Brain microvascular endothelial cell (primary cell): ENCODE measurements around the gene RERE.

ENCODE experiments used
- DNase-seq: peaks from one replicate; pipeline ENCODE4 v3.0.0-alpha.2; 2020
- H3K27ac ChIP-seq: fragments of 250-450 bp; sonication (Bioruptor Pico); 2 replicates; pipeline ENCODE4 v1.5.1; 2020; ENCODE audit warnings: mild to moderate bottlenecking, moderate library complexity
- H3K27me3 ChIP-seq: fragments of 250-450 bp; sonication (Bioruptor Pico); replicated peaks from 2 replicates; pipeline ENCODE4 v1.5.1; 2020; ENCODE audit warnings: mild to moderate bottlenecking
- H3K36me3 ChIP-seq: fragments of 250-450 bp; sonication (Bioruptor Pico); replicated peaks from 2 replicates; pipeline ENCODE4 v1.5.1; 2020; ENCODE audit warnings: mild to moderate bottlenecking
- H3K4me3 ChIP-seq: 2 replicates; pipeline ENCODE4 v1.5.1; 2011; ENCODE audit warnings: low read depth, mild to moderate bottlenecking, control low read depth, low read length, moderate library complexity
- CTCF ChIP-seq: IDR thresholded peaks from 2 replicates; pipeline ENCODE4 v1.5.1; 2011; ENCODE audit warnings: low read depth, mild to moderate bottlenecking, moderate library complexity, low read length, control low read depth, inconsistent platforms; ENCODE audit errors: missing control alignments
- in situ Hi-C: cut with HindIII; loops from 2 replicates; pipeline ENCODE4 v1.10.0; 2017; ENCODE audit warnings: low sequenced_read_pairs, low pct_ligation_motif_present

RERE gene

GRCh38 chr1:8437347-8437746 lies 380.1 kb downstream of the RERE start:
- no peak for TF ChIP-seq CTCF
- DNase-seq, result no peak
- H3K4me3 ChIP-seq, result no peak overlapping the region
- in situ Hi-C loops, result no loop called here
- no peak overlapping the region for H3K27ac ChIP-seq
- H3K27me3 ChIP-seq, result no peaks in the 10 kb centered on the region
- no peaks in the 10 kb centered on the region for H3K36me3 ChIP-seq

GRCh38 chr1:8435569-8436071 lies 381.8 kb downstream of the RERE start:
- Histone ChIP-seq H3K27ac (no peak overlapping the region), H3K36me3 (no peaks in the 10 kb centered on the region), H3K27me3 (no peaks in the 10 kb centered on the region), H3K4me3 (no peak overlapping the region)
- in situ Hi-C loops, result no loop called here
- TF ChIP-seq CTCF, result no peak
- DNase-seq, result no peak

- no peak for DNase-seq
- no peaks in the 10 kb centered on the region for H3K36me3 ChIP-seq
- TF ChIP-seq CTCF, result no peak
- H3K4me3 ChIP-seq, result no peak overlapping the region
- in situ Hi-C loops, result no loop called here
- H3K27ac ChIP-seq, result no peak overlapping the region
- no peaks in the 10 kb centered on the region for H3K27me3 ChIP-seq
Measured at GRCh38 chr1:8434101-8434500, 383.3 kb downstream of the RERE start.

- in situ Hi-C loops, result no loop called here
- Histone ChIP-seq H3K27me3 (no peaks in the 10 kb centered on the region), H3K27ac (no peak overlapping the region), H3K36me3 (no peaks in the 10 kb centered on the region), H3K4me3 (no peak overlapping the region)
- TF ChIP-seq CTCF, result no peak
- DNase-seq, result no peak
Measured at GRCh38 chr1:8431784-8432183, 385.7 kb downstream of the RERE start.

GRCh38 chr1:8431019-8431418 lies 386.4 kb downstream of the RERE start:
- no peak overlapping the region for H3K4me3 ChIP-seq
- no peaks in the 10 kb centered on the region for H3K27me3 ChIP-seq
- DNase-seq, result no peak
- TF ChIP-seq CTCF, result peak; percentile 30
- no peaks in the 10 kb centered on the region for H3K36me3 ChIP-seq
- H3K27ac ChIP-seq, result no peak overlapping the region
- in situ Hi-C loops, result no loop called here

- H3K36me3 ChIP-seq, result no peaks in the 10 kb centered on the region
- H3K27me3 ChIP-seq, result no peaks in the 10 kb centered on the region
- DNase-seq, result no peak
- H3K4me3 ChIP-seq, result no peak overlapping the region
- in situ Hi-C loops, result no loop called here
- H3K27ac ChIP-seq, result no peak overlapping the region
- TF ChIP-seq CTCF, result no peak
Measured at GRCh38 chr1:8430476-8430875, 387.0 kb downstream of the RERE start.
